UCSD-AML1 (cell line): Measurements from ENCODE around the gene FOXN3.

Experiments
- DNase-seq: peaks from one replicate; lab custom pipeline; 2025; ENCODE audit not compliant: unreplicated experiment; lab: John Stamatoyannopoulos, UW

The FOXN3 gene

DNA sequence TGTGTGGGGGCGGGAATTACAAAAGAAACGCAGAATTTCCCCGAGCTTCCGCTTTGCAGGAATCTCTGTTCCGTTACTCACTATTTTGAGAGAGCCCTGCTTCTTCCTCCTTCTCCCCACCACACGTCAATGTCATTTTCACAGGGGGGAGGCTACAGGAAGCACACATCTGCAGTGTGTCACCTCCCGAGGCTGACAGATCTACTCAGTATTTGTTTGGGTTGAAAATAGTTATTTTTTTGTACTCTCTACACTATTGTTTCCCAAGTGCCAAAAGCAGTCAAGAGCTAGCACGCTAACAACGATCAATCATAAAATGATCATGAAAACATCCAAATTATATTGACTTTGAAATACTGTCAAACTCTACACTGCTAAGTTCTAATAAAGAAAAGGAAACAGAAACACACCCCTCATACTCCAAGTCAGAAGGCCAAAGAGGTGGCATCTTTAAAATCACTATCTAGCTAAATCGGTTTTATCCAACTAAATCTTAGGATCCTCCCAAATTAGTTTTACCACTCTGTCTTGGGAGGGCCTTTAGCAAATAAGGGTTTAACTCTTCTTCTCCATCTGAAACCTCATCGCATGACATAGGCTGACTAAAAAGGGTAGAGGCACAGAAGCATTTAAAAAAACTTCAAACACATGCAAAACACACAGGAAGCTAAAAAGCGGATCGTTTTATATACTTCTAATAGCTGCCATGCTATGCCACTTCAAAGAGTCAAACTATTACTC lies 51.8 kb downstream of the FOXN3 start:
- peak; percentile 68 for DNase-seq

DNA sequence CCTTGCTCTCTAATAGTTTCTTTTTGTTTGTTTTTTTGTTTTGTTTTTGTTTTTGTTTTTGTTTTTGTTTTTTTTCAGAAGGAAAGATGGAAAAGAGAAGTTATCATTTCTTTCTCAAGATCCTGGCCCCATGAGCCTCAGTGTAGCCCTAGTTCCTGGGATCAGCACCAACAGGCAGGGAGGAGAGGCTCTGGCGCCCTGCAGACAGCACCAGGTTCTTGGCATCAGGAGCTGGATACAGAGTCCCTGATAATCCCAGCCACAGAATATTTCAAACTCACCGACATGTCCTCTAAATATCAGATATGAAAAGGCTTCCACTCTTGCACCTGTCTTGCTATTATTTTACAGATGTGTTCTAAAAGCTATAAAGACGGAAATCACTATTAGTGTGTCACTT lies 52.7 kb downstream of the FOXN3 start:
- no peak for DNase-seq

- no peak for DNase-seq
These were observed 56.8 kb downstream of the FOXN3 start for GRCh38 chr14:89360277-89360676.

DNA sequence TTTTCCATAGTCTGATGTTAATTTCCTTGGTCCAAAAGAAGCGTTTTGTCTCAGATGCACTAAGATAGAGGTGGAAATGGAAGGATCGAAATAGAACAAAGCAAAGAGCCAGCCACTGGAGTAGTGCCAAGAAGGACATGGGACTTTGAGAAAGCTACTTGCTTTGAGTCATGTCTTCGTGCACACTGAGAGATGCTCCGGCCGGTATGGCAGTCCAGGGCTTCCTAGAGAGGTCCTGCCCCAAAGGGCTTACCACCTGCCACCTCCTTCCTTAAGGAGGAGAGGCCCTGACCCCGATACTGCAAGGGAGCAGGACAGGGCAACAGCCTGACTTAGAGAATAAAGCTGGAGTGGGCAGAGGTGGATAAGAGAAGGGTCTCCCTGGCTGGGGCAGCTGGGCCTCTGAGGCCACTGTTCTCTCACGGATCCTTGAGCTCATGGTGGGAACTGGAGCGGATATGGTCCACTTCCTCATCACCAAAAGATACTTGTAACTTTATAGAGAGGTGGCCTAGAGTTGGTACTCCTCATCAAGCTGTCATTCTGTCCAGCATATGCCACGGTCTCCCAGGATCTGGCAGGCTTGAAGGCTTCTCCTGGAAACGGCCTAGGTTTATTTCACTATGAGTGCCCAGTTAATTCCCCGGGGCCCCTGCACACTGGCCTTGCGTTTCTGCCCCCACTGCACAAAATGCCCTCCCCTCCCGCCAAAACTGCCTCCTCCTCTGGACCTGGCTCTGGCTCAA lies 57.4 kb downstream of the FOXN3 start:
- no peak for DNase-seq

DNA sequence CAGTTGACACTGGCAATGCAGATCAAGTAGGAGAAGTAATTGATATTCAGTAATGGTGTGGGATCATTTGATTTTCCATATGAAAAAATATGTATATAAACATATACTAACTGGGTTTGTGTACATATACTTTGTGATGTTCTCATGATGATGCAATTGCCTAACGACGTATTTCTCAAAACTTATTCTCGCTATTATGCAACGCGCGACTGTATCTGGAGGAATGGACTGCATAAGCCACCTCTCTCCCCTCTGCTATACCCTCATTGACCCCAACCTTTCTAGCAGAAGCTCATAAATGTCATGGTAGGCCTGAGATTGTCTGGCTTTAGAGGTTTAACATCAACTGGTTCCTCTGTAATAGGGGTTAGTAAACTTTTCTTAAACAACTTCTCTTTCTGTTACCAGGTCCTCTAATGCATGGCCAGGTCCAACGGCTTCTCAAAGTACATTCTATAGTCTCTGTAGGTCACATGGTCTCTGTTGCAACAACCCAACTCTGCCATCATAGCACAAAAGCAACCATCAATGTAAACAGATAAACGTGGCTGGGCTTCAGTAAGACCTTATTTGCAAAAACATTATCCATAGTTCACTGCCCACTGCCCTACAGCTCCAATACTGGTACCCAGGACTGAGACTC lies 59.3 kb downstream of the FOXN3 start:
- DNase-seq = no peak

DNA sequence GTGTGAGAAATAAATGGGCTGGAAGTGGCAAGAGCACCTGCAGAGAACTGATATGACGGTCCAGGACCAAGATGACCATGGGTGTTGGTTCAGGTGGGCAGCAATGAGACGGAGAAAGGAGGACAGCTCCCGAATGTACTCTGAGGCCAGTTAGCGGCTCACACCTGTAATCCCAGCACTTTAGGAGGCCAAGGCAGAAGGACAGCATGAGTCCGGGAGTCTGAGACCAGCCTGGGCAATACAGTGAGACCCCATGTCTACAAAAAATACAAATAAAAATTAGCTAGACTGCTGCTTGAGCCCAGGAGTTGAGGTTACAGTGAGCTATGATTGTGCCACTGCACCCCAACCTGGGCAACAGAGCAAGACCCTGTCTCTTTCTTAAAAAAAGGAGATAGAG lies 60.1 kb downstream of the FOXN3 start:
- no peak for DNase-seq

GRCh38 chr14:89356496-89356895 lies 60.5 kb downstream of the FOXN3 start:
- no peak for DNase-seq

GRCh38 chr14:89353766-89354113 lies 63.3 kb downstream of the FOXN3 start:
- DNase-seq = no peak

DNA sequence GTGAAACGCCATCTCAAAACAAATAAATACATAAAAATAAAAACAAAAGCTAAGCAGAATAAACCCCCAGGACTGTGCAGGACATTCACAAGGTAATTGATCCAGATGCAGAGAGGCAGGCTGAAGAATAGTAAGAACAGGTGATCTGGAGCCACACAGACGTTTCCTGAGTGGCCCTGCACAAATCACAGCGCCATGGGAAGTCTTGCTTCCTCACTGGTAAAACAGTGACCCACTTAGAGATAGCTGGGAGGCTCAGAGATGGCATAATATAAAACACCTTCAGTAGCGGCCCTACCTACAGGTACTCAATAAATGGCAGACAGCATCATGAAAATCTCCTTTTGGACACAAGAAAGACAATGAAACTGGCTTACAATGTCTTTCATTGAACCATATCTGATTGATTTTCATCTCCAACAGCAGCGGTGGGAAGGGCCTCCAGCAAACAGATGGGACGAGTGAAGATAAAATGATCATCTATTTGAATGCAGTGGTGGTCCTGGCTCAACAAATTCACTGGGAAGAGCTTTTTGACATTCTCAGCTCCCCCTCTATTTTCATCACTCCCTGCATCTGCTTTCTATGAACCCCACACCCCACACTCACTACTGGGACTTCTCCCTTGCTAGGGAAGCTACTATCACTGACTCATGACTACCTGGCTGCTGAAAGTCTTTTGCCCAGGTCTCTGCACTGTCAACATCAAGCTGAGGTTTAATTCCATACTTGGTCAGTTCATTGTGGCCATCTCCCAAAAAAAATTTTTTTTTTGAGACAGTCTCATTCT lies 63.9 kb downstream of the FOXN3 start:
- DNase-seq = no peak

DNA sequence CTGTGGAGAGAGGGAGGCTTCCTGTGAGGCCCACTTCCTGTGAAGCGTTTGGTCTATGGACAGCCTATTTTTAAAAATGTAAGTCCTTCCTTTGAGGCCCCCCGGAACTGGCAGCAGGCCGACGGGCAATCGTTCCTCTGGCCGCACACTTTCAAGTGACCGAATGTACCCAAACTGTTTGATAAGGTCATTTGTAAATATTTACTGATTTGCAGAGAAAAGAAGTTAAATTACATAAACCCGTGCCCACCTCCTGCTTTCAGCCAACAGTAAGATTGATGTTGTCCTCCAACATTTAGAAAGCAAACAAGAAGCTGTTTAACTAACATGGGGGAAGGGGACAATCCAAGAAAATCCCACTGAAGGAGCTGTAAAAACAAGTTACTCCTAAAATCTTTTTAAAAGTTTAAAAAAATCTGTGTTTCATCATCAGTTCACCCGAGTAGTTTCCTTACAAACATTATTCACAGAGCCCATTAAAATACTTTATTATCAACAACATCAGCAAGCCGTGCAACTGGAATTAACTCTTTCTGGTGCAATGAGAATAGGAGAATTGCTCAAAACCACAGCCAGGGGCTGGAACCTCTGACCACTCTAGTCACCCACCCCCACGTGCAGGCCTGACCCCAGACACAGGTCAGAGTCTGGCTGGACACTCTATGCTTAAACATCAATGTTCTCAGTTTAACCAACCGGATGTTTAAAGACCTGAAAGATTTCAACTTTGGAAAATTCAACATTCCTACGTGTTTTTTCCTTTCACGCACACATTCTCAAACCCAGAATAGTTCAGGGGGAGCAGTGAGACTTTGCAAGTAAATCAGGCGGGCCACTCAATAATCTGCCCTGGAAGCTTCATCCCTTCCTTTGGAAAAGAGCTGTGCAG lies 65.3 kb downstream of the FOXN3 start:
- peak; percentile 56 for DNase-seq

DNA sequence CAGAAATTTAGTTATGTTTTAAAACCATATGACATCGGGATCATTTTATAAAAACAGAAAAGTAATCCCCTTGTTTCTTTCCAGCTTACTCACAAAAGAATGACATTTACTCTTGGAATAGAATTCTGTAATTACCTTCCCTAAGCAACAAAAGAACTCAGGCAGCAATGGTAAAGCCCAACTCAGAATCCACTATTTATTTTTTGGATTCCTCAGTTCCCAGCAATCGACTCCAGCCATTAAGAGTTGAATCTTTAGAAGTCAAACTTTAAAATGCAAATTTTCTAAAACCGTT lies 65.9 kb downstream of the FOXN3 start:
- DNase-seq = no peak

DNA sequence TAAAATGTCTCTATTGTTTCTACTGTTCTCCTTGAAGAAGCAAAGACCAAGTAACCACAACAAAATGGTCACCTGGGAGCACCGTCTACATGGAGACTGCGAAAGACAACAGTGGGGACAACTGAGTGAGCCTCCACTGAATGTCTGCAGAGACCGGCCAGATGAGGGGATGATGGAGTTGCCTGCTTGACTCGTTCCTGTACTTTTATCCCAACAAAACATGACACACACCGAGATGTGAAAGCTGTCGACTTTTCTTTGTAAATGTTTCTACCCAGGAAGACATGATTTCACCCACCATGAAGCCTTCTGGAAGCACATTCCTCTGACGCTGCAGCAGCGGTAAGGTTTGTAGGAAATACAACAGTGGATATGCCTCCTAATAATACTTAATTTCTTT lies 66.9 kb downstream of the FOXN3 start:
- no peak for DNase-seq

DNA sequence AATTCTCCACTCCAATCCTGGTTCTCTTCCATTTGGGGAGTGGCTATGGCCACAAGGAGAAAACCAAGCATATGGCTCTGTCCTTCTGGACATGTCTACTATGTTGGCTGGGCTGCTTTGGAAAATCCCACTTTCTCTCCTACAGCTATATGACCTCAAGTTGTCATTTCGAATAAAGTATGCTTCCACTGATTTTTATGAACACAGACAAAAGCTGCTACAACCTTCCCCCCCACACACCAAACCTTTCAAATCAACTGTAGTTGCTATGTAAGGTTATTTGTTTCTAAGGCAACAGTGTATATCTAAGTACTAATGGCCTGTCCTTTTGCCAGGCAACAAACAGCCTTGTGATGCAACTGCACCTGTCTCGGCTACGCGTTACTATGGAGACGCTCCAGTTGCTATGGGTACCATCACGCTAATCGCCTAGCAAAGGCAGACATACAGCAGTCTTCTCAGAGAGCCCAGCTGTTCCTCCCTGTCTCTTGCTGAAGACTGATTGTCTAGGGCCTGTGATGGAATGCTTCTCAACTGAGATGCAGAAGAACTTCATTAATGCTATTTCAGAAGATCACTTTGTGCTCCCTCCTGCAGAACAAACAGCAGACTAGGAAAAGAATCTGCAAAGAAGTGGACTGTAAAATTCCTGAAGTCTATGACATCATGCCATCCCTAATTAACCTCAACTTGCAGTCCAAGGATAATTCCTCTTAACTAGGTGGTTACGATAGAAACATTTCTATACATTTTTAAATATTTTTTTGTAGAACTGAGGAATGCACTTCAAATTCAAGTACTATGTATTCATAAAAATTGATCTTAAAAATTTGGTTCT lies 67.6 kb downstream of the FOXN3 start:
- DNase-seq = no peak

DNA sequence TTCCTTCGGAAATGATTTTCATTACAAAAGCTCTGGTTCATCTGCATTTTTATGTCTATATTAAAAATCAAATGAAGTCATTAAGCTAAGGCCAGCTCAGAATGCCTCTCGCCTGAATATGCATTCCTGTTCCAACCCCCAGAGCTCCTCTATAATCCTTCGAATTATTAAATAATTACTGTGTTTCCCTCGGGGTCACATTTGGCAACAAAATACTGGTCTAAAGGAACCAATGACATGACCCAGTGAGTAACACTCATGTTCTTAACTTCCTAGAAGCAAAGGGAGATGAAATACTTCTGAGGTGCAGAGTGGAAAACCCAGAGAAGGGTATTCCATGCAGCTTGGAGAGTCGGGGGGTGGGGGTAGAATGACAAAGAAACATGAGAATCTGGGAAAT lies 68.3 kb downstream of the FOXN3 start:
- no peak for DNase-seq

DNA sequence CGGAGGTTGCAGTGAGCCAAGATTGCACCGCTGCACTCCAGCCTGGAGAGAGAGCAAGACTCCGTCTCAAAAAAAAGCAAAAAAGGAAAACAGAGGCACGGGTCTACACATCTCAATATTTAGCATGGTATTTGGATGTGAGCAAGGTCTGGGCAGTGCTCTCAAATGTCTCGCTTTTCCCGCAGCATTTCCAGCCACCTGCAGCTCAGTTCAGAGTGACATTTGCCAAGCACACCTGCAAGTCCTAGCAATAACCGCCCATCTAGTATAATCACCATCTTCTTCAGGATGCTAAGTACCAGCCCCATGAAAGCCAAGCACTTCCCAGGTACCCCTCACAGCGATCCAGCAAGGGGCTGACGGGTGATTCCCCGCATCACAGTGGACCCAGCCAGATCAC lies 69.1 kb downstream of the FOXN3 start:
- no peak for DNase-seq

- no peak for DNase-seq
These were observed 72.1 kb downstream of the FOXN3 start for GRCh38 chr14:89344920-89345254.

- DNase-seq = no peak
These were observed 73.7 kb downstream of the FOXN3 start for GRCh38 chr14:89343356-89343755.

DNA sequence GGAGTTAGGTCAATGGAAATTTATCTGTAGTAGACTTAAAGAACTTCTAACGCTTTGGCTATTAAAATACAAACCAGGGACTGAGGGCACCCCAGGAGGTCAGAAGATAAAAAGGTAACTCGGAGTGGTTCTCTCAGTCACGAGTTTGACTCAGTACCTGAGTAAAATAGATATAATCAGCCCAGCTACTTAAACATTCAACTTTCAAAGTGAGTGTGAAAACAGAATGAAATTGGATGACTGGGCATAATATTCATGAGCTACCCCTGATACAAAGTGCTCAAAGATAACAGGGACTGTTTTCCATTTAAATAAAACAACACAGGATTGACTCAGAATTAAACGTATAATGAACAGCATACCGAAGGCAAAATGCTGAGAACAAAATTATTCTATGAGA lies 75.0 kb downstream of the FOXN3 start:
- DNase-seq = no peak

GRCh38 chr14:89340200-89341181 lies 76.5 kb downstream of the FOXN3 start:
- DNase-seq = no peak
